GM18505 (cell line): ENCODE measurements around the gene QPRT.
"Not testable (repeated sequence)": the region's sequence is repeated elsewhere in the genome, so short reads cannot be mapped to it uniquely, and the experiment has no call there.

Experiments used
- ATAC-seq: cut with Tn5 transposase; IDR thresholded peaks from one replicate; pipeline ENCODE4 v1.9.1; 2021; ENCODE audit not compliant: unreplicated experiment
- POLR2A ChIP-seq: IDR thresholded peaks from 4 replicates; pipeline ENCODE4 v1.6.1; 2011; ENCODE audit warnings: borderline replicate concordance; ENCODE audit not compliant: insufficient read depth, insufficient read length; ENCODE audit errors: extremely low read depth

The QPRT gene

DNA sequence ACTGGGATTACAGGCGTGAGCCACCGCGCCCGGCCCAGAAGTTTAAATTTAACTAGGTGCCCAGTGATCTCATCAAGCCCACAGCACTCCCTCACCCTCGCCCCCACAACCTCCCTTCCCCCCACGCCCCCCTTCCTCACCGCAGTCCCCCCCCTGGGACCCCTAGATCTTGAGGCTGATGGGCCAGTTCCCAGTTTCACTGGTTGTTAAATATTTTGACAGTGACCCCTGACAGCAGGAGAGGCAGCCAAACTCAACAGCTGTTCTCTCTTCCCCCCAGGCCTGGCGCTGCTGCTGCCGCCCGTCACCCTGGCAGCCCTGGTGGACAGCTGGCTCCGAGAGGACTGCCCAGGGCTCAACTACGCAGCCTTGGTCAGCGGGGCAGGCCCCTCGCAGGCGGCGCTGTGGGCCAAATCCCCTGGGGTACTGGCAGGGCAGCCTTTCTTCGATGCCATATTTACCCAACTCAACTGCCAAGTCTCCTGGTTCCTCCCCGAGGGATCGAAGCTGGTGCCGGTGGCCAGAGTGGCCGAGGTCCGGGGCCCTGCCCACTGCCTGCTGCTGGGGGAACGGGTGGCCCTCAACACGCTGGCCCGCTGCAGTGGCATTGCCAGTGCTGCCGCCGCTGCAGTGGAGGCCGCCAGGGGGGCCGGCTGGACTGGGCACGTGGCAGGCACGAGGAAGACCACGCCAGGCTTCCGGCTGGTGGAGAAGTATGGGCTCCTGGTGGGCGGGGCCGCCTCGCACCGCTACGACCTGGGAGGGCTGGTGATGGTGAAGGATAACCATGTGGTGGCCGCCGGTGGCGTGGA, 15.6 kb downstream of the QPRT start:
- ATAC-seq, result no peak
- TF ChIP-seq POLR2A, result no peak

DNA sequence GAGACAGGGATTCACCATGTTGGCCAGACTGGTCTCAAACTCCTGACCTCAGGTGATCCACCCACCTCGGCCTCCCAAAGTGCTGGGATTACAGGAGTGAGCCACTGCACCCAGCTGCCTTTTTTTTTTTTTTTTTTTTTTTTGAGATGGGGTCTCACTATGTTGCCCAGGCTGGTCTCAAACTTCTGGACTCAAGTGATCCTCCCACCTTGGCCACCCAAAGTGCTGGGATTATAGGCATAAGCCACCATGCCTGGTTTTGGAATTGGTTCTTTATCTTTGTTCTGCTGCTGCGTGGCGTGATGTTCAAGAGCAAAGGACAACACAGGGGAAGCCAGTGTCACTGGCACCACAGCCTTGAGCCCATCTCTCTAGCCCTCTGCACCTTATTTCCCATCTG, 16.7 kb downstream of the QPRT start:
- not testable (repeated sequence) for ATAC-seq

DNA sequence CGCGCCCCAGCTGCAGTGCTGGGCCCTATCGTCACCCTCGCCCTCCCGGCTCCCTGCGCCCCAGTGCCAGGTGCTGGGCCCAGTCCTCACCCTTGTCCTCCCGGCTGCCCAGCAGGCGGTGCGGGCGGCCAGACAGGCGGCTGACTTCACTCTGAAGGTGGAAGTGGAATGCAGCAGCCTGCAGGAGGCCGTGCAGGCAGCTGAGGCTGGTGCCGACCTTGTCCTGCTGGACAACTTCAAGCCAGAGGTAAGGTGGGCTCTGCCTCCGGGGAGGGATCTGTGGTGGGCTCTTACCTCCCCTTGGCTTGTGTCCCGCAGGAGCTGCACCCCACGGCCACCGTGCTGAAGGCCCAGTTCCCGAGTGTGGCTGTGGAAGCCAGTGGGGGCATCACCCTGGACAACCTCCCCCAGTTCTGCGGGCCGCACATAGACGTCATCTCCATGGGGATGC, 17.9 kb downstream of the QPRT start:
- no peak for ATAC-seq
- no peak for TF ChIP-seq POLR2A

DNA sequence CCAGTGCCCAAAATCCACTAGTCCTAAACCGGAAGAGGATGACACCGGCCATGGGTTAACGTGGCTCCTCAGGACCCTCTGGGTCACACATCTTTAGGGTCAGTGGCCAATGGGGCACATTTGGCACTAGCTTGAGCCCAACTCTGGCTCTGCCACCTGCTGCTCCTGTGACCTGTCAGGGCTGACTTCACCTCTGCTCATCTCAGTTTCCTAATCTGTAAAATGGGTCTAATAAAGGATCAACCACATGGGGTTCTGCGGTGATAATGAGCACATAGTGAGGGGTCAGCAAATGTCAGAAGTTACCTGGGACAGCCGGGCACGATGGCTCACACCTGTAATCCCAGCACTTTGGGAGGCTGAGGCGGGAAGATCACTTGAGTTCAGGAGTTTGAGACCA, 18.4 kb downstream of the QPRT start:
- ATAC-seq, result no peak
- TF ChIP-seq POLR2A, result no peak

DNA sequence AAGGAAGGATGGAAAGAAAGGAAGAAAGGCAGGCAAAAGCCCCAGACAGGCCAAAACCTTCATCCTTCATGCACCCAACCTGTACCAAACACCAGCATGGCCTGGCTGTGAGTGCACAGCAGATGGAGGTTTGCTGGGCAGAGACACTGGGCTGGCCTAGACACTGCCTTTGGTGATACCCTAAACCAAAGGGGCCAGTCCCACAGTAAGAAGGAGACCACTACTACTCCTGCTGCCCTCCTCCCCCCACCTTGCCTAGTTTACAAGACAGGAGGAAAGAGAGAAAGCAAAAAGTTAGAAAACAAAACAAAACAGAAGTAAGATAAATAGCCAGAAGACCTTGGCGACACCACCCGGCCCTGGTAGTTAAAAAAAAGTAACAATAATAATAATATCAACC, 19.1 kb downstream of the QPRT start:
- TF ChIP-seq POLR2A, result no peak

DNA sequence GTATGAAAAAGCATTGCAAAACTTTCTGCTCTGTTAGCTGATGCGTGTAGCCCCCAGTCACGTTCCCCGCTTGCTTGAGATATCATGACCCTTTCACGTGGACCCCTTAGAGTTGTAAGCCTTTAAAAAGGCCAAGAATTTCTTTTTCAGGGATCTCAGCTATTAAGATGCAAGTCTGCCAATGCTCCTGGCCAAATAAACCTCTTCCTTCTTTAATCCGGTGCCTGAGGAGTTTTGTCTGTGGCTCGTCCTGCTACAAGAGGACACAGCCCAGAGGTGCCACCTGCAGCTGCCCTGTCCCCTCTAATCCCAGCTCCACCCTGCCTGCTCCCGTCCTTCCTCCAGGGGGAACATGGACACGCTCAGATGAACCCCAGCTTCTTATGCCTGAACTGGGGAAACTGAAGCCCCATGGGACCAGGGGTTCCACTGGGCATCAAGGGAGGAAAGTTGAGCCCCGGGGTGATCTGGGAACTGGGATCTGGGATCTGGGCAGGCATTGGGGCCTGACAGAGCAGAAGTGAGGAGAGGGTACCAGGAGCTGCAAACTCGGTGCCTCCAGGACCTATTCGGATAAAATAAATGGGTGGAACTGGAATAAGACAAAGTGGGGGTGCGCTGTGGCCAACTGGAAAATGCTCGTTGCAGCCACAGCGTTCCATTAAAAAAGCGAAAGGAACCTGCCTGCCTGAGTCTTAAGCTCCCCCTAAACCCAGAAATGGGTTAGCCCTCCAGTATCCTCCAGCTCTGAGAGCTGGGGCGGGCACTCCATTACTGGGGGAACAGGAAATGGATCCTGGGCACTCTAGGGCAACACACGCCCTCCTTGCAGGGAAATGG, 19.7 kb downstream of the QPRT start:
- TF ChIP-seq POLR2A, result no peak
- ATAC-seq, result no peak

More for the DNA sequence above, 19.1 kb downstream of the QPRT start:
- ATAC-seq, result no peak

DNA sequence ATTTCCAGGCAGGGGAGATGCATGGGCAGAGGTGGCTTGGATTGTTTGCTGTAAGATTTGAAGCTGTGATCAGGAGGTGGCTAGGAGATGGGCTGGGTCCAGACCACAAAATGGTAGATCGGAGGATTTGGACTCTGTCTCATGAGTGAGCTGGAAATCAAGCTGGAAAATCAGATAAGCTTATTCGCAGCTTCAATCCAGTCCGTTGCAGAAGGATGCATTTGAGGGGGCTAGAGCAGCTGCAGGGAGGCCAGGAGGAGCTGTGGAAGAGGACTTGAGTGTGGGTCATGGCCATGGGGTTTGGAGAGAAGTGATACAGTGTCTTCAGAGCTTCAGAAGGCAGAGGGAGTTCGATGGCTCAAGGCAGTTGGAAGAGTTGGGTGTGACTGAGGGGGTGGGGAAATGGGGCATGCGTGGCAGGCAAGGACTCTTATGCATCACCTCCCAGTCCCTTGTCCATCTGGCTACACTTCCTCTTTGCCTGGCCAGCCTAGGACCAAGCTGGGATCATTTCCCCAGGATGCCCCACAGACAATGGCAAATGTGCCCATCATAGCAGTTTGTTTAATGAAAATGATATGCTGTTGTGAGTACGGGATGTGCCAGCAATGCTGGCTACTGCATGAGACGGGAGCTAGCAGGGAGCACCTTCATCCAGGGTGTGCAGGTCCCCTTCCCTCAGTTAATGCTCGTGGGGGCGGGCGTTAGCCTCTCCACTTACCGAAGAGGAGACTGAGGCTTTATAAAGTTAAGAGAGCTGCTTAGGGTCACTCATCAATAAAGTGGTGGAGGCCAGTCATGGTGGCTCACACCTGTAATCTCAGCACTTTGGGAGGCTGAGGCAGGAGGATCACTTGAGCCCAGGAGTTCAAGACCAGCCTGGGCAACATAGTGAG, 20.6 kb downstream of the QPRT start:
- no peak for ATAC-seq
- TF ChIP-seq POLR2A, result no peak

DNA sequence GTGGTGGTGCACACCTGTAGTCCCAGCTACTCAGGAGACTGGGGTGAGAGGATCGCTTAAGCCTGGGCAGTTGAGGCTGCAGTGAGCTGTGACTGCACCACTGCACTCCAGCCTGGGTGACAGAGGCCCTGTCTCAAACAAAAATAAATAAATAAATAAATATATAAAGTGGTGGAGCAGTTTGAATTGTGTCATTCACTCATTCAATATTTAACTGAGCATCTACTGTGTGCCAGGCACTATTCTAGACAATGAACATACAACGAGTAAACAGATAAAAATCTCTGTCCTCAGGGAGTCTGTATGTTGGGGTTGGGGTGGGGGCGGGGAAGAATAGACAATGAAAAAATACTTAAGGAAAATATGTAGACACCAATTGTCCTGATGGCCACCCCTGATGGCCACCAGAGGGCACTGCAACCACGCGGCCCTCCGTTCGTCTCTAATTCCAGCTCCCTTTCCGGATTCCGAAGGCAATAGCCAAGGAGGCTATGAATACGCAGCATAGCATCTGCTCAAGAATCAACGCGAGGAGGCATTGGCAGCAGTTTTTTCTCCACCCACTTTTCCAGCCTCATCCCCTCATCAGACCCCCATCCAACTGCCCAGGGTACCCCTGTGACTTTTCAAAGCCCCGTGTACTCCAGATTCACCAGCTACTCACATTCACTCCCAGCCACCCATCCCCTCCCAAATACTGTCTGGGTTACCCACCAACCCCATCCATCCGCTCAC, 21.4 kb downstream of the QPRT start:
- no peak for TF ChIP-seq POLR2A
- ATAC-seq, result no peak

DNA sequence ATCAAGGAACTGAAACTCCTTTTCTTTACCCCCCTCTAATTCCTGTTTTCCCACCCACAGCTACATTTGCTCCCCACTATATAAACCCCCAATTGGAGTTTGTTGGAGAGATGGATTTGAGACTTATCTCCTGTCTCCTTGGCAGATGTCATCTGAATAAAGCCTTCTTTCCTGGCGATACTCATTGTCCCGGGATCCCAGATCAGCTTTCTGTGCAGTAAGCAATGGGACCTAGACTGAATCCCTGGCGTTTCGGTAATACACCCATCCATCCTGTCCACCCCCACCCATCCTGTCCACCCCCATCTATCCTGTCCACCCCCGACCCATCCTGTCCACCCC, 22.2 kb downstream of the QPRT start:
- no peak for ATAC-seq
- TF ChIP-seq POLR2A, result no peak

DNA sequence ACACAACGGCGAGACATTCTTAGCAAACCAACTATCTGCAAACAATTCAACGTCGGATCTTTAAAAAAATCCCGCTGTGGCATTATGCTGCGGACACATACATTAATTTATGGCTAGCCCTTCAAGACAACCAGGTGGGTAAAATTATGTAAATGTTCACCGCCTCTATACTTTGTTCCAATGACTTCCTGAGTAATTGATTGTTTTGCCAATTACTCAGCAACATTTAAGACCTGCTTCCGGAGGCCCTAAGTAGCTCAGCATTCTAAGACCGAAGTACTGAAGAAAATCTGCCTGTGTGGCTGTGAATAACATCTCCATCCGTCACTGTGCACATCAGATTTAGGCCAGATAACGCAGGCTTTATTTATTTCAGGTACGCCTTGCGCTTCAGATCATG, 23.3 kb downstream of the QPRT start:
- no peak for TF ChIP-seq POLR2A
- ATAC-seq, result peak; percentile 31

DNA sequence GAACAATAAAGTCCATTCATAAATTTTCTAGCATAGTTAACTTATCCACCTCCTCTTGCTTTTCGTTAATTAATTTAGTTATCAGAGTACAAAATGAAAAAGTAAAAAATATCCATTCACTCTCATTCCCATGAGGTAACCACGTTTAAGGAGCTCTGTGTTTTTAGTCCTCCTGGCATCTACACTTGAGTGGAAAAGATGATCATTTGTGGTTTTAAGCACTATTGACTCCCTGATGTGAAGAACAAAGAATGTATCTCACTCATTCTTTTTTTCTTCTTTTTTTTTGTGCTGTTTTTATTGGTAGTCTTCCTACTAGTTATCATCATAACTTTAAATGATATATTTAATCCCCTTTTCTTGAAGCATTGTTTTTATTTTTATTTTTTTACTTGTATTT, 26.1 kb downstream of the QPRT start:
- no peak for TF ChIP-seq POLR2A
- no peak for ATAC-seq

DNA sequence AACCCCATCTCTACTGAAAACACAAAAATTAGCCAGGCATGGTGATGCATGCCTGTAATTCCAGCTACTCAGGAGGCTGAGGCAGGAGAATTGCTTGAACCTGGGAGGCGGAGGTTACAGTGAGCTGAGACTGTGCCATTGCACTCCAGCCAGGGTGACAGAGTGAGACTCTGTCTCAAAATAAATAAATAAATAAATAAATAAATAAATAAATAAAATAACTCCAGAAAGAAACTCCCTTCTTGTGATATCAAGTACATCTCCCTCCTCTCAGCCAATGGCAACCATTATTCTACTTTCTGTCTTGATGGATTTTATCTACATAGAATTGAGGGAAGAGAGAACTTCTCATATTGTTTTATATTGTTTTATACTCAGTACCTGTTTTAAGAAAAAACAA, 28.2 kb downstream of the QPRT start:
- ATAC-seq, result not testable (repeated sequence)
